Right lobe of liver (tissue), 6 donors: ENCODE data around the gene UNC5C. TPM values are rescaled to one million over a fixed set of nuclear protein-coding genes. Genes with fewer than 3 reads are reported as not detected.

Experiments used
- ATAC-seq, 4 donors: fragments of 200-7000 bp; cut with Tn5 transposase; one replicate each; pipeline ENCODE4 v1.9.1; 2020; ENCODE audit warnings: mild to moderate bottlenecking in 4 of 4, moderate library complexity in 4 of 4
- DNase-seq, 3 donors: peaks; one replicate each; pipeline ENCODE4 v3.0.0-alpha.2; 2020
- H3K27ac ChIP-seq, 3 donors: fragments of 200-600 bp; one replicate each; pipeline ENCODE4 v1.8.0; 2022
- H3K27me3 ChIP-seq, 2 donors: fragments of 200-600 bp; one replicate each; pipeline ENCODE4 v1.8.0; 2022
- H3K36me3 ChIP-seq, 4 donors: fragments of 200-600 bp; sonication (generic) in 1 of 4; one replicate each; pipeline versions ENCODE4 v1.5.1 to v1.8.0; 2017 to 2022; ENCODE audit warnings: control low read depth in 1 of 4
- H3K4me1 ChIP-seq, 4 donors: fragments of 200-600 bp; sonication (generic) in 1 of 4; one replicate each; pipeline versions ENCODE4 v1.5.1 to v1.8.0; 2017 to 2022; ENCODE audit warnings: control low read depth in 1 of 4
- H3K4me3 ChIP-seq, 3 donors: fragments of 200-600 bp; one replicate each; pipeline ENCODE4 v1.8.0; 2022
- H3K9me3 ChIP-seq, 4 donors: fragments of 200-600 bp; sonication (generic) in 1 of 4; one replicate each; pipeline versions ENCODE4 v1.5.1 to v1.8.0; 2017 to 2022; ENCODE audit warnings: control low read depth in 1 of 4
- CTCF ChIP-seq, 4 donors: fragments of 200-600 bp in 3 of 4; fragments of 450-650 bp in 1 of 4; IDR thresholded peaks; one replicate each; pipeline versions ENCODE4 v1.5.1 to v1.8.0; 2016 to 2022; ENCODE audit warnings: antibody characterized with exemption in 4 of 4, mild to moderate bottlenecking in 2 of 4
- POLR2A ChIP-seq: fragments of 450-650 bp; IDR thresholded peaks from one replicate; pipeline ENCODE4 v1.6.1; 2017; ENCODE audit warnings: antibody characterized with exemption, mild to moderate bottlenecking
- WGBS: methylation state at CpG from one replicate; pipeline ENCODE4 v1.1.6; 2018; ENCODE audit warnings: low coverage, low lambda C conversion rate; ENCODE audit not compliant: insufficient coverage; ENCODE audit errors: missing lambda C conversion rate; 5-methylcytosine and 5-hydroxymethylcytosine counted together
- intact Hi-C, 2 donors: fragments of 100-400 bp; cut with DNase I; formaldehyde crosslinking; loops; one replicate each; pipeline versions ENCODE4 v1.11.2 to v1.14.1; 2022
- total RNA-seq, 6 experiments: library from RNA; depleted of rRNA in 2 of 6; stranded (reverse); fragments of >200 nt in 2 of 6; fragmentation: NEBNext Ultra II Directional in 3 of 6; extraction: Animal tissue kit (Norgen Biotek cat#: 25700) in 3 of 6; gene quantifications; one replicate each; pipeline versions ENCODE4 v1.1.0 to v1.2.4, GENCODE V29; 2016 to 2023
- donor health status: DM: no; HTN: yes; CAD: no.
- donor health status: DM: no; HTN: no; CAD: no.
- donor health status: DM: no; HTN: no; CAD: no.
- donor health status: DM: no; HTN: yes; CAD: no.
- donor health status: DM: no; HTN: yes; CAD: no.

UNC5C gene
- total RNA-seq, 6 experiments from 2014 or later, result 0.50 to 0.71 (median 0.63) TPM

- TF ChIP-seq POLR2A, result no peak
- no peak for TF ChIP-seq CTCF (IDR thresholded peaks at IDR 0.05)
- Histone ChIP-seq H3K9me3 (no peaks in the 10 kb centered on the region), H3K4me3 (no peak overlapping the region), H3K4me1 (peaks cover 0 to 13% (median 0%) of the 10 kb centered on the region in 4 donors), H3K27me3 (no peaks in the 10 kb centered on the region), H3K27ac (no peak overlapping the region), H3K36me3 (no peaks in the 10 kb centered on the region)
- no peak for DNase-seq
- no peak for ATAC-seq
- intact Hi-C loops, result no loop called here
- 77% methylated on average over 6 of the region's 6 CpGs for WGBS
Measured at GRCh38 chr4:95545546-95545945, 3.2 kb downstream of the UNC5C start.

GRCh38 chr4:95544113-95545103, 4.4 kb downstream of the UNC5C start:
- H3K4me1 ChIP-seq, result peaks cover 0 to 9% (median 0%) of the 10 kb centered on the region in 4 donors
- DNase-seq (no peak), ATAC-seq (no peak)
- H3K27me3 ChIP-seq, result no peaks in the 10 kb centered on the region
- intact Hi-C loops, result no loop called here
- TF ChIP-seq POLR2A (no peak), CTCF (IDR thresholded peaks at IDR 0.05) (no peak)
- H3K27ac ChIP-seq, result no peak overlapping the region
- H3K36me3 ChIP-seq, result no peaks in the 10 kb centered on the region
- H3K4me3 ChIP-seq, result no peak overlapping the region
- 46% methylated on average over 7 of the region's 8 CpGs for WGBS
- H3K9me3 ChIP-seq, result no peaks in the 10 kb centered on the region

GRCh38 chr4:95541889-95542607, 6.7 kb downstream of the UNC5C start:
- Histone ChIP-seq H3K27ac (no peak overlapping the region), H3K4me1 (no peaks in the 10 kb centered on the region), H3K27me3 (no peaks in the 10 kb centered on the region), H3K4me3 (no peak overlapping the region), H3K9me3 (no peaks in the 10 kb centered on the region), H3K36me3 (no peaks in the 10 kb centered on the region)
- ATAC-seq (no peak), DNase-seq (no peak)
- TF ChIP-seq CTCF (IDR thresholded peaks at IDR 0.05), result no peak
- TF ChIP-seq POLR2A, result no peak
- WGBS, result 33% methylated on average over 4 of the region's 4 CpGs
- intact Hi-C loops, result no loop called here

- intact Hi-C loops, result no loop called here
- no peak for DNase-seq
- WGBS, result 29% methylated on average over 3 of the region's 3 CpGs
Measured at GRCh38 chr4:95541094-95541493, 7.7 kb downstream of the UNC5C start.

More at GRCh38 chr4:95541094-95541493, 7.7 kb downstream of the UNC5C start:
- no peak for ATAC-seq
- TF ChIP-seq CTCF (IDR thresholded peaks at IDR 0.05) (no peak), POLR2A (no peak)
- H3K36me3 ChIP-seq, result no peaks in the 10 kb centered on the region
- H3K4me1 ChIP-seq, result no peaks in the 10 kb centered on the region
- no peak overlapping the region for H3K27ac ChIP-seq
- H3K4me3 ChIP-seq, result no peak overlapping the region
- no peaks in the 10 kb centered on the region for H3K9me3 ChIP-seq
- H3K27me3 ChIP-seq, result no peaks in the 10 kb centered on the region
